ENCODE results near the gene TMEM121. TPM values are rescaled to one million over a fixed set of nuclear protein-coding genes. Genes with fewer than 3 reads are reported as not detected.

The TMEM121 gene
- total and polyA plus RNA-seq, 2 of the 8 experiments (the other 6 are each of a cell fraction or from before 2014, with no cell fraction given): 1.9 TPM; not detected in 1

- ChIA-PET CTCF (ENCODE audit: partially characterized antibody) (no interaction called here), POLR2A (ENCODE audit: partially characterized antibody) (no interaction called here)
- no peak overlapping the region for H2BK15ac ChIP-seq (ENCODE audit: low read length)
- no peak overlapping the region for H3K23ac ChIP-seq (ENCODE audit: insufficient read length)
- no peaks in the 10 kb centered on the region for H3K27me3 ChIP-seq (replicated peaks in 1 of 4; ENCODE audit: control insufficient read depth in 3 of 4, extremely low read depth in 1 of 4, insufficient read depth in 3 of 4, low read length in 3 of 4)
- FAIRE-seq (no peak), DNase-seq (ENCODE audit: low read depth in 1 of 2, low spot score in 2 of 2) (no peak)
- H3K23me2 ChIP-seq (ENCODE audit: low read depth, low read length): peaks cover 19% of the 10 kb centered on the region; the same call in 1 of the 2 replicates
- H3K79me1 ChIP-seq (ENCODE audit: low read depth, low read length): no peaks in the 10 kb centered on the region
- H3K9me3 ChIP-seq (ENCODE audit: insufficient read depth in 2 of 2, low read depth in 1 of 2, low read length in 1 of 2): peaks cover 17 to 62% of the 10 kb centered on the region in 2 experiments; a peak in 3 of 4 replicates
- H4K8ac ChIP-seq (ENCODE audit: extremely low read depth, insufficient read depth, low read length): no peak overlapping the region
- H3K9ac ChIP-seq (replicated peaks in 1 of 4; ENCODE audit: extremely low read depth in 1 of 4, low read depth in 3 of 4, low read length in 3 of 4): no peak overlapping the region; a peak in 1 of 7 replicates
- H2BK20ac ChIP-seq (ENCODE audit: low read length): no peak overlapping the region
- H3K4me2 ChIP-seq (ENCODE audit: insufficient read depth in 1 of 2, low read depth in 2 of 2, low read length in 2 of 2): no peak overlapping the region
- no peak for TF ChIP-seq HDAC2 (IDR thresholded peaks at IDR 0.05; ENCODE audit: borderline replicate concordance in 1 of 2, low read depth in 2 of 2, low read length in 2 of 2)
- no peak for TF ChIP-seq JUND (IDR thresholded peaks at IDR 0.05; ENCODE audit: low read length)
- no peak for TF ChIP-seq CHD2 (IDR thresholded peaks at IDR 0.05; ENCODE audit: low read length)
- TF ChIP-seq SRF (IDR thresholded peaks at IDR 0.05; ENCODE audit: low read depth, low read length): no peak
- TF ChIP-seq POU5F1 (IDR thresholded peaks at IDR 0.05; ENCODE audit: low read depth, low read length): no peak
- TF ChIP-seq ASH2L (IDR thresholded peaks at IDR 0.05; ENCODE audit: low read length): no peak
- no peak for TF ChIP-seq YY1 (IDR thresholded peaks at IDR 0.05; ENCODE audit: low read depth, low read length)
- TF ChIP-seq BRCA1 (IDR thresholded peaks at IDR 0.05; ENCODE audit: low read depth, low read length): no peak
- no peak for TF ChIP-seq TBP (IDR thresholded peaks at IDR 0.05; ENCODE audit: low read depth, low read length)
- TF ChIP-seq RXRA (IDR thresholded peaks at IDR 0.05; ENCODE audit: insufficient read depth, low read depth, low read length): no peak
- TF ChIP-seq CBX5 (IDR thresholded peaks at IDR 0.05; ENCODE audit: low read depth, low read length): no peak
- no peak for TF ChIP-seq SUZ12 (IDR thresholded peaks at IDR 0.05; ENCODE audit: low read length)
- no peak for TF ChIP-seq BACH1 (IDR thresholded peaks at IDR 0.05; ENCODE audit: low read length)
- TF ChIP-seq TCF12 (IDR thresholded peaks at IDR 0.05; ENCODE audit: low read depth, low read length): no peak
- H2AFZ ChIP-seq (ENCODE audit: low read length): no peak overlapping the region
- peak overlapping the region; percentile 87 for H3K56ac ChIP-seq (replicated peaks; ENCODE audit: insufficient read length, low read depth, low read length)
- H3K4me3 ChIP-seq (ENCODE audit: extremely low read depth in 1 of 4, insufficient read depth in 2 of 4, low read depth in 3 of 4, low read length in 4 of 4): no peak overlapping the region
- H4K20me1 ChIP-seq (replicated peaks in 1 of 2; ENCODE audit: control insufficient read depth in 1 of 2, insufficient read depth in 2 of 2, low read length in 2 of 2): peaks cover 0 to 2% of the 10 kb centered on the region in 2 experiments
- no peaks in the 10 kb centered on the region for H3K4me1 ChIP-seq (replicated peaks in 1 of 4; ENCODE audit: control insufficient read depth in 3 of 4, insufficient read depth in 4 of 4, low read length in 3 of 4)
- no peak overlapping the region for H2BK12ac ChIP-seq (ENCODE audit: low read depth, low read length)
- no peak overlapping the region for H3K18ac ChIP-seq (ENCODE audit: extremely low read depth, low read length)
- H3K14ac ChIP-seq (ENCODE audit: insufficient read length): no peak overlapping the region
- no peak overlapping the region for H2BK120ac ChIP-seq (replicated peaks; ENCODE audit: low read depth, low read length)
- H3K36me3 ChIP-seq (ENCODE audit: control insufficient read depth in 2 of 4, insufficient read depth in 4 of 4, low read length in 3 of 4): no peaks in the 10 kb centered on the region
- WGBS, 2 experiments (ENCODE audit: extremely low coverage in 1 of 2, insufficient coverage in 1 of 2, insufficient read length in 1 of 2, insufficient replicate concordance in 2 of 2, low coverage in 1 of 2, low lambda C conversion rate in 2 of 2, missing lambda C conversion rate in 1 of 2): 76 to 100% methylated on average over 2 to 4 of the region's 4 CpGs
- H3K4ac ChIP-seq (replicated peaks; ENCODE audit: insufficient read length, low read depth, low read length): no peak overlapping the region
- no peak overlapping the region for H3K27ac ChIP-seq (ENCODE audit: low read depth, low read length)
- H4K91ac ChIP-seq (replicated peaks; ENCODE audit: insufficient read length, low read length): no peak overlapping the region
- no peak overlapping the region for H2AK5ac ChIP-seq (ENCODE audit: low read depth, low read length)
- no peak overlapping the region for H2BK5ac ChIP-seq (ENCODE audit: low read depth, low read length)
- H4K5ac ChIP-seq (ENCODE audit: insufficient read length, low read depth, low read length): no peak overlapping the region
- H3K79me2 ChIP-seq (ENCODE audit: control insufficient read depth in 1 of 2, insufficient read depth in 2 of 2, low read length in 2 of 2): no peaks in the 10 kb centered on the region
Measured at GRCh38 chr14:105562713-105563346, 36.4 kb downstream of the TMEM121 start.

Measured in H1 (cell line).